ENCODE results near the gene DOK6. TPM values are rescaled to one million over a fixed set of nuclear protein-coding genes. Genes with fewer than 3 reads are reported as not detected.
"Not testable (repeated sequence)": the region's sequence is repeated elsewhere in the genome, so short reads cannot be mapped to it uniquely, and the experiment has no call there.

DOK6 gene
- total RNA-seq, 1 experiment from 2014 or later = 4.1 TPM

GRCh38 chr18:69858897-69859296 lies 458.2 kb downstream of the DOK6 start:
- H3K36me3 Mint-ChIP-seq = no peaks in the 10 kb centered on the region
- DNase-seq (ENCODE audit: low spot score) (no peak), ATAC-seq (no peak)
- H3K4me3 Mint-ChIP-seq = no peak overlapping the region
- TF ChIP-seq NR1H2 (CRISPR knock-in tag; IDR thresholded peaks at IDR 0.05) (no peak), ERG (CRISPR knock-in tag; IDR thresholded peaks at IDR 0.05) (no peak), PRDM15 (CRISPR knock-in tag; IDR thresholded peaks at IDR 0.05) (no peak), ZNF423 (CRISPR knock-in tag; IDR thresholded peaks at IDR 0.05) (no peak)
- H3K9me3 Mint-ChIP-seq = no peaks in the 10 kb centered on the region
- ChIA-PET POLR2A (no interaction called here), CTCF (no interaction called here)
- no peaks in the 10 kb centered on the region; the same call in 1 of the 2 replicates for H3K4me1 Mint-ChIP-seq
- H3K27me3 Mint-ChIP-seq (ENCODE audit: low read depth) = no peaks in the 10 kb centered on the region
- no peak overlapping the region for H3K27ac Mint-ChIP-seq

- H3K36me3 Mint-ChIP-seq; H3K27ac Mint-ChIP-seq; CTCF ChIA-PET; DNase-seq (ENCODE audit: low spot score); H3K27me3 Mint-ChIP-seq (ENCODE audit: low read depth); POLR2A ChIA-PET; H3K4me3 Mint-ChIP-seq; ATAC-seq; H3K4me1 Mint-ChIP-seq; H3K9me3 Mint-ChIP-seq: not testable (repeated sequence)
Observed at GRCh38 chr18:69864802-69865201, 464.1 kb downstream of the DOK6 start.

GRCh38 chr18:69865776-69866175 lies 465.1 kb downstream of the DOK6 start:
- no peaks in the 10 kb centered on the region for H3K36me3 Mint-ChIP-seq
- TF ChIP-seq ZNF281 (CRISPR knock-in tag; IDR thresholded peaks at IDR 0.05) (no peak), SOX15 (CRISPR knock-in tag; IDR thresholded peaks at IDR 0.05) (no peak), SP1 (CRISPR knock-in tag; conservative IDR thresholded peaks at IDR 0.05) (no peak), E2F4 (CRISPR knock-in tag; IDR thresholded peaks at IDR 0.05; ENCODE audit: borderline replicate concordance, low read depth) (no peak), NR2C2 (CRISPR knock-in tag; IDR thresholded peaks at IDR 0.05) (no peak), ZBTB43 (CRISPR knock-in tag; IDR thresholded peaks at IDR 0.05) (no peak), ESRRA (CRISPR knock-in tag; IDR thresholded peaks at IDR 0.05; ENCODE audit: borderline replicate concordance) (no peak), MXD4 (CRISPR knock-in tag; IDR thresholded peaks at IDR 0.05; ENCODE audit: borderline replicate concordance) (no peak), ERG (CRISPR knock-in tag; IDR thresholded peaks at IDR 0.05) (no peak), RORB (CRISPR knock-in tag; IDR thresholded peaks at IDR 0.05) (no peak), CTCF (IDR thresholded peaks at IDR 0.05) (no peak), SMAD4 (CRISPR knock-in tag; IDR thresholded peaks at IDR 0.05) (no peak)
- POLR2A ChIA-PET = no interaction called here
- CTCF ChIA-PET = no interaction called here
- no peak overlapping the region for H3K27ac Mint-ChIP-seq
- H3K9me3 Mint-ChIP-seq = peaks cover 3% of the 10 kb centered on the region; the same call in 1 of the 2 replicates
- DNase-seq (ENCODE audit: low spot score) (no peak), ATAC-seq (no peak)
- H3K27me3 Mint-ChIP-seq (ENCODE audit: low read depth) = no peaks in the 10 kb centered on the region
- H3K4me3 Mint-ChIP-seq = no peak overlapping the region
- H3K4me1 Mint-ChIP-seq = peaks cover 4% of the 10 kb centered on the region; the same call in 1 of the 2 replicates

Data from WTC11 (cell line).